ENCODE measurements around the gene ENTREP1. TPM values are rescaled to one million over a fixed set of nuclear protein-coding genes. Genes with fewer than 3 reads are reported as not detected.

ENTREP1 gene
- total and polyA plus RNA-seq, 9 donors, result 17.7 to 36.9 (median 24.5) TPM

GRCh38 chr9:69382135-69382534 is 57.1 kb downstream of the ENTREP1 start:
- intact Hi-C loops (cut with DNase I), result no loop called here

GRCh38 chr9:69385581-69386033 is 60.6 kb downstream of the ENTREP1 start:
- intact Hi-C loops (cut with DNase I), result no loop called here
- H3K9me3 ChIP-seq, result no peaks in the 10 kb centered on the region
- 63 to 75% (median 67%) methylated on average over 6 of the region's 6 CpGs for WGBS, 3 donors
- no peak for DNase-seq
- no peak for TF ChIP-seq EP300 (IDR thresholded peaks at IDR 0.05)
- TF ChIP-seq, protein P1, sequence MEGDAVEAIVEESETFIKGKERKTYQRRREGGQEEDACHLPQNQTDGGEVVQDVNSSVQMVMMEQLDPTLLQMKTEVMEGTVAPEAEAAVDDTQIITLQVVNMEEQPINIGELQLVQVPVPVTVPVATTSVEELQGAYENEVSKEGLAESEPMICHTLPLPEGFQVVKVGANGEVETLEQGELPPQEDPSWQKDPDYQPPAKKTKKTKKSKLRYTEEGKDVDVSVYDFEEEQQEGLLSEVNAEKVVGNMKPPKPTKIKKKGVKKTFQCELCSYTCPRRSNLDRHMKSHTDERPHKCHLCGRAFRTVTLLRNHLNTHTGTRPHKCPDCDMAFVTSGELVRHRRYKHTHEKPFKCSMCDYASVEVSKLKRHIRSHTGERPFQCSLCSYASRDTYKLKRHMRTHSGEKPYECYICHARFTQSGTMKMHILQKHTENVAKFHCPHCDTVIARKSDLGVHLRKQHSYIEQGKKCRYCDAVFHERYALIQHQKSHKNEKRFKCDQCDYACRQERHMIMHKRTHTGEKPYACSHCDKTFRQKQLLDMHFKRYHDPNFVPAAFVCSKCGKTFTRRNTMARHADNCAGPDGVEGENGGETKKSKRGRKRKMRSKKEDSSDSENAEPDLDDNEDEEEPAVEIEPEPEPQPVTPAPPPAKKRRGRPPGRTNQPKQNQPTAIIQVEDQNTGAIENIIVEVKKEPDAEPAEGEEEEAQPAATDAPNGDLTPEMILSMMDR (IDR thresholded peaks at IDR 0.05), result no peak
- no peak for TF ChIP-seq POLR2A (IDR thresholded peaks at IDR 0.05)
- H3K27ac ChIP-seq, result no peak overlapping the region
- no peaks in the 10 kb centered on the region for H3K4me1 ChIP-seq (ENCODE audit: insufficient read depth)
- H3K4me3 ChIP-seq, result no peak overlapping the region
- no peaks in the 10 kb centered on the region for H3K27me3 ChIP-seq
- no peaks in the 10 kb centered on the region for H3K36me3 ChIP-seq

More at GRCh38 chr9:69382135-69382534, 57.1 kb downstream of the ENTREP1 start:
- no peaks in the 10 kb centered on the region for H3K9me3 ChIP-seq
- no peak overlapping the region for H3K27ac ChIP-seq
- peaks cover 4% of the 10 kb centered on the region for H3K4me1 ChIP-seq (ENCODE audit: insufficient read depth)
- WGBS, 3 donors, result 25 to 43% (median 25%) methylated on average over 4 of the region's 4 CpGs
- no peak overlapping the region for H3K4me3 ChIP-seq
- no peaks in the 10 kb centered on the region for H3K36me3 ChIP-seq
- no peak for TF ChIP-seq EP300 (IDR thresholded peaks at IDR 0.05)
- H3K27me3 ChIP-seq, result no peaks in the 10 kb centered on the region
- DNase-seq, result no peak

DNA sequence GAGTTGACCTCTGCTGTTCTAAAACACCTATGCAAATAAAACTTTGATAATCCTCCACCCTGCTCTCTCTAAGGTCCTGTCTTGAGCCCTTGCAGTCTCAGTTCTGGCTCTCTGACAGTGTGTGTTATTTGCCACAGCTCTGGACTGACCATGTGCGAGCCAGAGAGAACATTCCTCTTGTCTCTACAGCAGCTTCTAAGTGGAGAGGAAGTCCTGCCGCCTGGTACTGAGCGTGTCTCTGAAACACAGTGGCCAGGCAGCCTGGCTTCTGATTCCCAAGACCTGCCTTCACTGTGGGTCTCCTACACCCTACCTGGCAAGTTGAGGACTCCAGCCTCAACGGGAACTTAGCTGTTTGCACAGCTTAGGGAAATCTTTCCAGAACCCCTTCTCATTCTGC is 61.6 kb downstream of the ENTREP1 start:
- DNase-seq, result no peak
- 90 to 92% (median 91%) methylated on average over 4 of the region's 4 CpGs for WGBS, 3 donors
- H3K36me3 ChIP-seq, result no peaks in the 10 kb centered on the region
- no peak overlapping the region for H3K27ac ChIP-seq
- H3K4me3 ChIP-seq, result no peak overlapping the region
- intact Hi-C loops (cut with DNase I), result no loop called here
- no peak for TF ChIP-seq EP300 (IDR thresholded peaks at IDR 0.05)
- TF ChIP-seq, protein P1 (IDR thresholded peaks at IDR 0.05), result no peak
- no peak for TF ChIP-seq POLR2A (IDR thresholded peaks at IDR 0.05)
- H3K27me3 ChIP-seq, result no peaks in the 10 kb centered on the region
- H3K4me1 ChIP-seq (ENCODE audit: insufficient read depth), result peaks cover 3% of the 10 kb centered on the region
- H3K9me3 ChIP-seq, result no peaks in the 10 kb centered on the region

DNA sequence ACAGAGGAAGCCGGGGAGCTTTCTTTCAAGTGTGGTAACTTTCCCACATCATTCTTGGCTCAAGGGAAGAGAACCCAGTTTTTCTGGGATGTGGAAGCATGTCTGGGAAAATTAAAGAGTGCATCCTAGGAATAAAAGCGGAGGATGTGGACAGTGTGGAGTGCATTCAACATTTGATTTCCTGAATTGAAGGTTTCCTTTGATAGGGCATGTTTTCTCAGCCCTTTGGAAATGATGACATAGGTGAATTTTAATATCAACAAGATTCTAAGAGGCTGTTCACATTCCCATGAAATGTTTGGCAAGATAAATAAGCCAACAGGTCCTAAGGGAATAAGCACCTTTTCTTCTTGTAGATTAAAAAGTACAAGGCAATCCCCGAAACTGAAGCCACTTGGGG is 63.6 kb downstream of the ENTREP1 start:
- no peak for DNase-seq
- Histone ChIP-seq H3K27ac (no peak overlapping the region), H3K4me1 (ENCODE audit: insufficient read depth) (peaks cover 7% of the 10 kb centered on the region), H3K9me3 (no peaks in the 10 kb centered on the region), H3K36me3 (no peaks in the 10 kb centered on the region), H3K27me3 (no peaks in the 10 kb centered on the region), H3K4me3 (no peak overlapping the region)
- intact Hi-C loops (cut with DNase I), result no loop called here
- 84 to 93% (median 89%) methylated on average over 3 of the region's 3 CpGs for WGBS, 3 donors
- TF ChIP-seq POLR2A (IDR thresholded peaks at IDR 0.05), result no peak
- TF ChIP-seq EP300 (IDR thresholded peaks at IDR 0.05), result no peak
- TF ChIP-seq, protein P1 (IDR thresholded peaks at IDR 0.05), result no peak

- Histone ChIP-seq H3K9me3 (no peaks in the 10 kb centered on the region), H3K4me1 (ENCODE audit: insufficient read depth) (peaks cover 7% of the 10 kb centered on the region), H3K27ac (no peak overlapping the region), H3K36me3 (no peaks in the 10 kb centered on the region), H3K4me3 (no peak overlapping the region), H3K27me3 (no peaks in the 10 kb centered on the region)
- intact Hi-C loops (cut with DNase I), result no loop called here
- WGBS, 3 donors, result 85 to 99% (median 95%) methylated on average over 4 of the region's 4 CpGs
- DNase-seq, result no peak
- TF ChIP-seq POLR2A (IDR thresholded peaks at IDR 0.05) (no peak), EP300 (IDR thresholded peaks at IDR 0.05) (no peak)
- TF ChIP-seq, protein P1 (IDR thresholded peaks at IDR 0.05), result no peak
Measured at GRCh38 chr9:69389437-69389995, 64.5 kb downstream of the ENTREP1 start.

Measured in ovary (tissue), 9 donors.